T-cell (primary cell): Measurements from ENCODE around the gene PDILT. TPM values are rescaled to one million over a fixed set of nuclear protein-coding genes. Genes with fewer than 3 reads are reported as not detected.

Source experiments
- ATAC-seq, 4 experiments: fragments of 200-7000 bp in 3 of 4; fragments of 150-1000 bp in 1 of 4; cut with Tn5 transposase; replicated peaks in 1 of 4; 1 replicate in 3 of 4; 2 replicates in 1 of 4; pipeline ENCODE4 v1.10.0; 2021; ENCODE audit warnings: moderate library complexity in 3 of 4, mild to moderate bottlenecking in 2 of 4, moderate number of reproducible peaks in 1 of 4
- CTCF ChIA-PET, 2 donors: fragments of 300-600 bp; sonication (Branson Sonifier 250); formaldehyde crosslinking; loops; one replicate each; lab custom pipeline; 2022; ENCODE audit warnings: antibody characterized with exemption in 2 of 2; lab: Charles Lee
- POLR2A ChIA-PET, 2 donors: fragments of 300-600 bp; sonication (Branson Sonifier 250); formaldehyde crosslinking; loops; one replicate each; lab custom pipeline; 2022; ENCODE audit warnings: antibody characterized with exemption in 2 of 2; lab: Charles Lee
- DNase-seq, 35 experiments: peaks; one replicate each; pipeline versions ENCODE4 v3.0.0 to v3.0.0-alpha.2; 2013 to 2023
- H3K27ac ChIP-seq: one replicate; pipeline ENCODE4 v1.5.1; 2013; ENCODE audit warnings: low read length
- H3K27me3 ChIP-seq, 2 experiments: replicated peaks in 1 of 2; 1 replicate in 1 of 2; 2 replicates in 1 of 2; pipeline versions ENCODE4 v1.6.1 to v1.7.0; 2013; ENCODE audit warnings: low read length in 1 of 2, mixed read lengths in 1 of 2; ENCODE audit not compliant: control insufficient read depth in 2 of 2, insufficient read depth in 2 of 2; ENCODE audit errors: extremely low read depth in 1 of 2
- H3K36me3 ChIP-seq, 2 donors: 1 replicate in 1 of 2; 2 replicates in 1 of 2; pipeline versions ENCODE4 v1.6.1 to v1.7.0; 2013; ENCODE audit warnings: low read length in 1 of 2; ENCODE audit not compliant: control insufficient read depth in 2 of 2, insufficient read depth in 1 of 2; ENCODE audit errors: extremely low read depth in 1 of 2
- H3K4me1 ChIP-seq, 2 experiments: 1 replicate in 1 of 2; 2 replicates in 1 of 2; pipeline versions ENCODE4 v1.6.1 to v1.7.0; 2013; ENCODE audit warnings: low read length in 2 of 2, mixed read lengths in 1 of 2; ENCODE audit not compliant: insufficient read depth in 2 of 2, control insufficient read depth in 1 of 2; ENCODE audit errors: extremely low read depth in 1 of 2
- H3K4me3 ChIP-seq, 2 donors: 1 replicate in 1 of 2; 2 replicates in 1 of 2; pipeline versions ENCODE4 v1.5.1 to v1.7.0; 2013; ENCODE audit warnings: mild to moderate bottlenecking in 2 of 2, low read length in 1 of 2, moderate library complexity in 1 of 2; ENCODE audit not compliant: control insufficient read depth in 1 of 2; ENCODE audit errors: extremely low read depth in 1 of 2
- H3K9me3 ChIP-seq: 2 replicates; pipeline ENCODE4 v1.7.0; 2013
- H3K27ac Mint-ChIP-seq, 2 donors: one replicate each; pipeline ENCODE4 v1.8.0; 2020 to 2021; ENCODE audit warnings: mild to moderate bottlenecking in 2 of 2, mixed read lengths in 2 of 2
- H3K27me3 Mint-ChIP-seq, 2 donors: one replicate each; pipeline ENCODE4 v1.8.0; 2021 to 2022; ENCODE audit warnings: mixed read lengths in 2 of 2
- H3K36me3 Mint-ChIP-seq: one replicate; pipeline ENCODE4 v1.8.0; 2021; ENCODE audit warnings: mixed read lengths
- H3K4me1 Mint-ChIP-seq, 3 donors: one replicate each; pipeline ENCODE4 v1.8.0; 2020 to 2022; ENCODE audit warnings: mixed read lengths in 3 of 3, mild to moderate bottlenecking in 1 of 3
- H3K4me3 Mint-ChIP-seq, 3 donors: one replicate each; pipeline ENCODE4 v1.8.0; 2020 to 2022; ENCODE audit warnings: mild to moderate bottlenecking in 3 of 3, mixed read lengths in 3 of 3, moderate library complexity in 3 of 3
- H3K9me3 Mint-ChIP-seq, 3 donors: one replicate each; pipeline ENCODE4 v1.8.0; 2020 to 2022; ENCODE audit warnings: mixed read lengths in 3 of 3
- WGBS: methylation state at CpG from one replicate; pipeline ENCODE4 v1.1.5; 2013; ENCODE audit warnings: missing lambda C conversion rate; ENCODE audit not compliant: insufficient coverage; 5-methylcytosine and 5-hydroxymethylcytosine counted together
- total RNA-seq, 35 experiments: library from RNA in 6 of 35; stranded (reverse) in 6 of 35; fragments of 120-200 nt in 1 of 35; gene quantifications; one replicate each; pipeline versions ENCODE4 v1.2.1 to v1.2.4 and lab custom pipeline; 2013 to 2026

Gene PDILT
- total RNA-seq, 5 donors from 2014 or later (not counting 1 experiment from before 2014, with no cell fraction given) = not detected

DNA sequence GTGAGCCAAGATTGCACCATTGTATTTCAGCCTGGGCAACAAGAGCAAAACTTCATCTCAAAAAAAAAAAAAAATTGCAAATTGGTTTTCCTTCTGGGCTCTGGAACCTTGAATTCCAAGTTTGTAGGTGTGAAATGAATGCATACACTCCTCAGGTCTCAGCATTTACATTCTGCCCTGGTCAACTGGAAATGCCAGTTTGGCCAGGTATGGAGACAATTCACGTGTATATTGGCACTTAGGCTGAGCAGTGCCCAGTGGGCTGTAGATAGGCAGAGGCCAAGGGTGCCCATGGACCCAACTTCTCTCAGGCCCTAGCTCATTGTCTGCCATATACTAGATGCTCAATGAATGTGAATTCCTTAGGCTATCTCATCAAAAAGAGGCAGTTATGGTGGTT lies 15.7 kb downstream of the PDILT start:
- ChIA-PET POLR2A (no interaction called here), CTCF (no interaction called here)
- Mint-ChIP-seq H3K27me3 (peaks cover 15% of the 10 kb centered on the region in 2 donors), H3K4me1 (no peaks in the 10 kb centered on the region), H3K9me3 (no peaks in the 10 kb centered on the region), H3K4me3 (no peak overlapping the region), H3K36me3 (no peaks in the 10 kb centered on the region), H3K27ac (no peak overlapping the region)
- DNase-seq (no peak), ATAC-seq (no peak)
- H3K9me3 ChIP-seq = no peaks in the 10 kb centered on the region
- no peaks in the 10 kb centered on the region for H3K4me1 ChIP-seq
- H3K27ac ChIP-seq = no peak overlapping the region
- no peak overlapping the region for H3K4me3 ChIP-seq
- WGBS = no CpG with 5 or more reads among the region's 1 CpG
- H3K36me3 ChIP-seq = no peaks in the 10 kb centered on the region
- H3K27me3 ChIP-seq = peaks cover 0 to 13% of the 10 kb centered on the region in 2 experiments

DNA sequence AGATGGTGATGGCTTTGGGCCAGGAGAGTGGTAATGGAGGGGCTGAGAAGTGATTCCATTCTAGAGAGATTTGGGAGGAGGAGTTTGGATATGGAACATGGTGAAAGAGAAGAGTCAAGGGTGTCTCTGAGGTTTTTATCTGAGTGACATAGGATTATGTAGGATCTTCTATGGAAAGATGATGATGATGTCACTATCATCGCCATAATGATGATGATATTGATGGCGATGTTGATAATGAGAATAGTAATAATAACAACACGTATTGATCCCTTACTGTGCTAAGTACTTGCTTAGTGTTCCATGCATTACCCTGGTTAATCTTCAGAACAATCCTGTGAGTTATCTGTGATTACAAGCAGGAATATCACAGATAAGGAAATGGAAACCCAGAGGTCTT lies 16.6 kb downstream of the PDILT start:
- Mint-ChIP-seq H3K4me1 (peaks cover 0 to 7% (median 2%) of the 10 kb centered on the region in 3 donors), H3K27ac (no peak overlapping the region), H3K27me3 (peaks cover 15 to 18% of the 10 kb centered on the region in 2 donors), H3K9me3 (no peaks in the 10 kb centered on the region), H3K4me3 (no peak overlapping the region), H3K36me3 (no peaks in the 10 kb centered on the region)
- Histone ChIP-seq H3K4me1 (no peaks in the 10 kb centered on the region), H3K27ac (no peak overlapping the region), H3K4me3 (no peak overlapping the region), H3K36me3 (no peaks in the 10 kb centered on the region), H3K9me3 (no peaks in the 10 kb centered on the region), H3K27me3 (peaks cover 0 to 13% of the 10 kb centered on the region in 2 experiments)
- ATAC-seq (no peak), DNase-seq (no peak)
- 88% methylated on average over 3 of the region's 3 CpGs for whole genome bisulfite sequencing
- ChIA-PET CTCF (no interaction called here), POLR2A (no interaction called here)

DNA sequence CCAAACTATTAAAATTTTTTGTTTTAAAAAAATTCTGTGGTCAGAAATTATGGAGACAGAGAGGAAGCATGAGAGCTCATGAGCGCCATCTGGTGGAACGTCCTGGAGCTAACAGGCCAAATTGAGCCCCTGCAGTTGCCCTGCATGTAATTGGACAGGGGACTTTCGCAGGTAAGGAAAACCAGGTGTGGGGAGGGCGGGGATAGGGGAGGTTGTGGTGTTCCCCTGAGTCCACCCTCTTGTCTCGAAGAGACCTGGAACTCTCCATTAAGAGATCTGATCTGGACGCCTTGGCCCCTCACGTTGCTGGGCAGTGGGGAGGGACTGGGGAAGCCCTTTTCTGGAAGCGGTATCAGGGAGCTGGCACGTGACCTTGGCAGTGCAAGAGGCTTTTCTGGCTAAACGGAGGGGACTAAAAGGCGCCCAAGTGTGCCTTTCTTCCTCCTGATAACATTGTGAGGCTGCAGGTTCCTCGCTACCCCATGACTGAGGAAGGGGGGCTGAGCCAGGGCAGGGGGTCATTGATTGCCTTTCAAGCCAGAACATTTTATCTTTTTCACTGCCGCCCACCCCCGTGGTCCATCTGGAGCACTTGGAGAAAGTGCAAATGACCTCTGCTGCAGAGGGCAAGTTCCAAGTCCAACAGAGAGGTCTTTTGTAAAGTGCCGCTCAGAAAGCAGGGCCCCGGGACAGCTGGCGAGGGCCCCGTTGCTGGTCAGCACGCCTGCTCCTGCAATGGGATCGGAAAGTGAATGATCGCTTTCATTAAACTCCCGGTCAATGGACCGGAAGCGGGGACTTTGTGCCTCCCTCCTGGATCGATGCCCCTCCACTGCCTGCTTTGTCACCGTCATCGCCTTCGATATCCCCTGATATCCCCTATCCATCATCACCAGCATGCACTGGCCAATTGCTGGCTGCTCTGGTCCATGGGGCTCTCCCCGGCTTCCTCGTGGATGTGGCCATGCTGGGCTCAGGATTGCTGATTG lies 18.4 kb downstream of the PDILT start:
- DNase-seq (peak in 29 of 35 experiments; percentile 4 to 66 (median 25)), ATAC-seq (peak in 1 of 4 experiments; percentile 40)
- Mint-ChIP-seq H3K9me3 (no peaks in the 10 kb centered on the region), H3K36me3 (no peaks in the 10 kb centered on the region), H3K4me1 (peaks cover 0 to 7% (median 2%) of the 10 kb centered on the region in 3 donors), H3K4me3 (no peak overlapping the region), H3K27me3 (peaks cover 15 to 18% of the 10 kb centered on the region in 2 donors), H3K27ac (no peak overlapping the region)
- WGBS = 28% methylated on average over 26 of the region's 30 CpGs
- Histone ChIP-seq H3K27me3 (peaks cover 0 to 13% of the 10 kb centered on the region in 2 experiments), H3K4me3 (no peak overlapping the region), H3K36me3 (no peaks in the 10 kb centered on the region), H3K27ac (no peak overlapping the region), H3K9me3 (no peaks in the 10 kb centered on the region), H3K4me1 (no peaks in the 10 kb centered on the region)
- POLR2A ChIA-PET = no interaction called here
- CTCF ChIA-PET = interaction anchor here (0.6 to 2.0 kb wide), 11 partner anchors 8 to 831 kb away, joined by 3 to 20 read pairs (median 4); partner anchors contain the start of gene VPS35L (in 1 of the 2)

DNA sequence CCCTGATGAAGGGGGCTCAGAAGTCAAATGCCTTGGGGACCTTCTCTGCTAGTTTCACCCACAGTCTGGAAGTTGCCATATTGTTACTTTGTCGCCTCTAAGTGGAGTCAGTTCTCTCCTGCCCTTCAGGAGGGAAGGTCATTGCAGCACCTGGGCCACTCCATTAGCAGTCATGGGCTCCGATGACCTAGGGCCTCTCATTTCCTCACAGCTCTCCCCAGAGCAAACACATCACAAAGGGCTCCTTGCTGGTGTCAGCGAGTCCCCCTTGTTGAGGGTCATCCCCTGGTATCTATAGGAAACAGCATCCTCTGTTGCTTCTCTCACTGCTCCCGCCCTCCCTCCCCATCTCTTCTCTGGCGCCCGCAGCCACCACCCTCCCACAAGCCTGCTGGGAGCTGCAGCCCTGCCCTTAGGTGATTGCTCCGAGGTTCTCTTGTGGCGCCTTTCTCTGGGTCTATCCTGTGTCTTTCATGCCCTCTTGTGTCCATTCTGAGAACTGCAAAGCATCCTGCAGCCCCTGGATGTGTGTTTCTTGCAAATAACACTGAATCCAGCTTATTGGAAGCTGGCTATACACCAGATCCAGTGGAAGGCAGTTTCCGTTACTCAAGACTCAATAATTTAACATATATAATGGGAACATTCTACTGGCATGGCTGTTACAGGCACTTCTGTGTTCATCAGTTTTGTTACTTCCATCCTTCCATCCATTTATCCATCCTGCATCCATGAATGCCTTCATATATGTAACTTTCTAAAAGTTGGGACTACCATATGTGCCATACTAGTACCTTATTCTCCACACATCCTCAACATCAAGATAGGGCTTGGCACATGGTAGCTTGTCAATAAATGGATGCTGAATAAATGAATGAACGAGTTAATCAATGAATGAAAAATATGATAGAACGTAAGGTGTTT lies 21.2 kb downstream of the PDILT start:
- no peaks in the 10 kb centered on the region for H3K9me3 ChIP-seq
- Mint-ChIP-seq H3K27ac (no peak overlapping the region), H3K9me3 (no peaks in the 10 kb centered on the region), H3K36me3 (no peaks in the 10 kb centered on the region), H3K4me1 (peaks cover 0 to 7% (median 2%) of the 10 kb centered on the region in 3 donors), H3K4me3 (no peak overlapping the region), H3K27me3 (peaks cover 18 to 22% of the 10 kb centered on the region in 2 donors)
- ATAC-seq (peak; percentile 61 to 75 (median 63)), DNase-seq (peak in 28 of 35 experiments; percentile 0 to 58 (median 14))
- ChIA-PET CTCF (interaction anchor here (0.5 to 1.0 kb wide), 5 partner anchors 30 to 1568 kb away, joined by 3 to 7 read pairs (median 3); no protein-coding TSS in a partner anchor), POLR2A (no interaction called here)
- WGBS = 6% methylated on average over 6 of the region's 11 CpGs
- no peaks in the 10 kb centered on the region for H3K36me3 ChIP-seq
- H3K4me1 ChIP-seq = no peaks in the 10 kb centered on the region
- H3K27me3 ChIP-seq = peaks cover 0 to 13% of the 10 kb centered on the region in 2 experiments
- H3K27ac ChIP-seq = no peak overlapping the region
- no peak overlapping the region for H3K4me3 ChIP-seq

DNA sequence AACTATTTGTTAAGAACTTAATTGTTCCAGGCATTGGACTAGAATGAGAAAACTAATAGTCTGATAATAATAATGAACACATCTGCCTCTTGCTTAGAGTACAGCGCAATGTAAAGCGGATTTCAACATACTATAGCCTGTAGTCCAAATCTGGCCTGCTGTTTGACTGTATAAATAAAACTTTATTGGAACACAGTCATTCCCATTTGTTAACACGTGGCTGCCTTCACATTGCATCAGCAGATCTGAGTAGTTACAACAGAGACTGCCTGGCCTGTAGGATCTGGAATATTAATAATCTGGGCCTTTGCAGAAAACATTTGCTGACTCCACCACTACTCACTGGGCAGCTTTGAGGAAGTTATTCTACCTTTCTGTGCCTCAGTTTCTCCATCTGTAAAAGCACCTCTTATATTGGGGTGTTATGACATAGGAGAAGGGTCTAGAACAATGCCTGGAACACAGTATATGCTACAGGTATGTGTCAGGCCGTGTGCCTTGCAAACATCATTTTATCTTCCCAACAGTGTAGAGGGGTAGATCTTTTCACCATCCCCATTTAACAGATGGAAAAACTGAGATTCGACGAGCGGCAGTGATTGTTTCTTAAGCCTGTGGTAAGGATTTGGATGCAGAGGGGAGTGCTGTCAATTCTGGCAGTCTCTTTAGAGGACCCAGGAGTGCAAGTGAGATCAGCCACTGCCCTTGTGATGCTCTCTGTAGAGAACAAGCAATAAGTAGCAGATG lies 22.2 kb downstream of the PDILT start:
- ChIA-PET CTCF (interaction anchor here in 1 of 2 donors (0.6 to 0.7 kb wide), 3 partner anchors 17 to 1279 kb away, joined by 3 to 9 read pairs (median 7); no protein-coding TSS in a partner anchor), POLR2A (no interaction called here)
- ATAC-seq (no peak), DNase-seq (no peak)
- Histone ChIP-seq H3K27me3 (peaks cover 0 to 13% of the 10 kb centered on the region in 2 experiments), H3K4me3 (no peak overlapping the region), H3K36me3 (no peaks in the 10 kb centered on the region), H3K4me1 (no peaks in the 10 kb centered on the region), H3K27ac (no peak overlapping the region), H3K9me3 (no peaks in the 10 kb centered on the region)
- H3K4me3 Mint-ChIP-seq = no peak overlapping the region
- no CpG with 5 or more reads among the region's 7 CpGs for WGBS
- no peaks in the 10 kb centered on the region for H3K36me3 Mint-ChIP-seq
- H3K27me3 Mint-ChIP-seq = peaks cover 13 to 19% of the 10 kb centered on the region in 2 donors
- H3K27ac Mint-ChIP-seq = no peak overlapping the region
- H3K4me1 Mint-ChIP-seq = peaks cover 0 to 7% (median 2%) of the 10 kb centered on the region in 3 donors
- no peaks in the 10 kb centered on the region for H3K9me3 Mint-ChIP-seq
